Endothelial cell of umbilical vein (primary cell): ENCODE results near the gene CEP170. TPM values are rescaled to one million over a fixed set of nuclear protein-coding genes. Genes with fewer than 3 reads are reported as not detected.

ENCODE experiments used
- BruUV-seq: library from RNA; stranded (reverse); fragments of 400-500 nt; replicated peaks from 2 replicates; lab custom pipeline; 2021; lab: Mats Ljungman, UMichigan
- CTCF ChIA-PET: fragments of 300-600, 350-600 bp; sonication (Branson Sonifier 250); formaldehyde crosslinking; loops from one replicate; lab custom pipeline; 2021; ENCODE audit warnings: antibody characterized with exemption, inconsistent platforms; lab: Charles Lee
- POLR2A ChIA-PET: fragments of 300-600, 350-600 bp; sonication (Branson Sonifier 250); formaldehyde crosslinking; loops from one replicate; lab custom pipeline; 2021; ENCODE audit warnings: antibody characterized with exemption, inconsistent platforms; lab: Charles Lee
- DNase-seq: peaks from one replicate; pipeline ENCODE4 v3.0.0-alpha.2; 2011; ENCODE audit warnings: low read depth, low spot score
- FAIRE-seq: peaks from 2 replicates; lab custom pipeline; 2011; peaks lifted over from hg19 to GRCh38; lab: Jason Lieb, UNC
- H2AFZ ChIP-seq: 2 replicates; pipeline ENCODE4 v1.6.0; 2012; ENCODE audit warnings: low read depth, low read length, control low read depth, inconsistent platforms
- H3K27ac ChIP-seq: 2 replicates; pipeline ENCODE4 v1.5.1; 2011; ENCODE audit warnings: low read depth, mild to moderate bottlenecking, control low read depth, low read length, moderate library complexity; ENCODE audit not compliant: insufficient read depth
- H3K27me3 ChIP-seq, 2 experiments: 2 replicates each; pipeline versions ENCODE4 v1.6.0 to v1.6.1; 2011; ENCODE audit warnings: low read length in 2 of 2, mixed read lengths in 1 of 2; ENCODE audit not compliant: control insufficient read depth in 2 of 2, insufficient read depth in 2 of 2
- H3K36me3 ChIP-seq, 2 experiments: 2 replicates in 1 of 2; 3 replicates in 1 of 2; pipeline ENCODE4 v1.5.1; 2011; ENCODE audit warnings: low read length in 2 of 2, mild to moderate bottlenecking in 1 of 2, moderate library complexity in 1 of 2; ENCODE audit not compliant: control insufficient read depth in 2 of 2, insufficient read depth in 2 of 2; ENCODE audit errors: extremely low read depth in 1 of 2
- H3K4me1 ChIP-seq: 3 replicates; pipeline ENCODE4 v1.5.1; 2011; ENCODE audit warnings: mild to moderate bottlenecking, low read length; ENCODE audit not compliant: control insufficient read depth, insufficient read depth; ENCODE audit errors: extremely low read depth
- H3K4me2 ChIP-seq: 2 replicates; pipeline ENCODE4 v1.6.1; 2011; ENCODE audit warnings: low read length, control low read depth, mixed read lengths; ENCODE audit not compliant: insufficient read depth
- H3K4me3 ChIP-seq, 3 experiments: fragments of 200-600 bp in 1 of 3; sonication (generic), shearing (Covaris generic) in 1 of 3; replicated peaks in 1 of 3; 2 replicates each; pipeline ENCODE4 v1.5.1; 2011 to 2016; ENCODE audit warnings: control low read depth in 3 of 3, low read length in 3 of 3, mild to moderate bottlenecking in 2 of 3, inconsistent platforms in 1 of 3, low read depth in 1 of 3, moderate library complexity in 1 of 3; ENCODE audit not compliant: insufficient read depth in 1 of 3
- H3K79me2 ChIP-seq: 2 replicates; pipeline ENCODE4 v1.6.0; 2012; ENCODE audit warnings: low read length, inconsistent platforms; ENCODE audit not compliant: control insufficient read depth, insufficient read depth
- H3K9ac ChIP-seq: replicated peaks from 2 replicates; pipeline ENCODE3; 2011; ENCODE audit warnings: low read length, control low read depth; ENCODE audit not compliant: insufficient read depth; ENCODE audit errors: extremely low read depth
- H3K9me1 ChIP-seq: replicated peaks from 3 replicates; pipeline ENCODE4 v1.6.0; 2011; ENCODE audit warnings: mild to moderate bottlenecking, low read length; ENCODE audit not compliant: control insufficient read depth, insufficient read depth; ENCODE audit errors: extremely low read depth
- H3K9me3 ChIP-seq: replicated peaks from 2 replicates; pipeline ENCODE4 v1.5.1; 2012; ENCODE audit warnings: low read length, inconsistent platforms; ENCODE audit not compliant: control insufficient read depth, insufficient read depth
- H4K20me1 ChIP-seq: replicated peaks from 2 replicates; pipeline ENCODE3; 2011; ENCODE audit warnings: mild to moderate bottlenecking, low read length; ENCODE audit not compliant: control insufficient read depth, insufficient read depth; ENCODE audit errors: extremely low read depth
- CTCF ChIP-seq, 2 donors: IDR thresholded peaks; 1 replicate in 1 of 2; 2 replicates in 1 of 2; pipeline ENCODE4 v1.5.1; 2011; ENCODE audit warnings: low read length in 2 of 2, mild to moderate bottlenecking in 2 of 2, moderate library complexity in 2 of 2, control low read depth in 1 of 2, inconsistent platforms in 1 of 2, low read depth in 1 of 2; ENCODE audit not compliant: insufficient read depth in 1 of 2; ENCODE audit errors: extremely low read depth in 1 of 2
- EZH2 ChIP-seq: IDR thresholded peaks from 2 replicates; pipeline ENCODE4 v1.6.1; 2012; ENCODE audit warnings: borderline replicate concordance, low read depth, mild to moderate bottlenecking, moderate library complexity, low read length, inconsistent platforms; ENCODE audit not compliant: severe bottlenecking
- FOS ChIP-seq: IDR thresholded peaks from 2 replicates; pipeline ENCODE4 v1.6.1; 2011; ENCODE audit warnings: mild to moderate bottlenecking, low read length, moderate library complexity, borderline replicate concordance; ENCODE audit not compliant: insufficient read depth
- GATA2 ChIP-seq: IDR thresholded peaks from 2 replicates; pipeline ENCODE4 v1.7.0; 2011; ENCODE audit warnings: low read depth, mild to moderate bottlenecking, moderate library complexity, mixed read lengths, low read length; ENCODE audit not compliant: insufficient read length, insufficient read depth
- JUN ChIP-seq: IDR thresholded peaks from 2 replicates; pipeline ENCODE4 v1.6.1; 2011; ENCODE audit warnings: borderline replicate concordance, low read depth; ENCODE audit not compliant: insufficient read length, insufficient read depth
- MAX ChIP-seq: IDR thresholded peaks from 2 replicates; pipeline ENCODE4 v1.6.1; 2011; ENCODE audit not compliant: insufficient read depth, insufficient read length
- MYC ChIP-seq: IDR thresholded peaks from one replicate; pipeline ENCODE4 v1.6.1; 2011; ENCODE audit warnings: mild to moderate bottlenecking, low read depth, low read length
- POLR2A ChIP-seq: IDR thresholded peaks from 2 replicates; pipeline ENCODE4 v1.6.1; 2012; ENCODE audit warnings: low read depth, mild to moderate bottlenecking, control low read depth, low read length
- POLR2AphosphoS5 ChIP-seq: IDR thresholded peaks from 2 replicates; pipeline ENCODE4 v1.6.1; 2012; ENCODE audit warnings: low read depth, mild to moderate bottlenecking, control low read depth, low read length, moderate library complexity; ENCODE audit not compliant: insufficient read depth
- dilution Hi-C: fragments of 300-500 bp; cut with MboI; formaldehyde crosslinking; loops from one replicate; pipeline ENCODE4 v1.15.0; 2019; ENCODE audit warnings: low sequenced_read_pairs; ENCODE audit not compliant: extremely low pct_ligation_motif_present
- intact Hi-C: fragments of 100-400 bp; cut with micrococcal nuclease; formaldehyde crosslinking; loops from one replicate; pipeline ENCODE4 v1.10.0; 2022
- polyA plus RNA-seq, 4 experiments: library from polyadenylated mRNA; depleted of rRNA in 3 of 4; stranded (reverse) in 3 of 4; unstranded in 1 of 4; fragments of >200 nt; gene quantifications; 2 replicates each; pipeline versions ENCODE4 v1.2.1 to v1.2.3, GENCODE V29; 2011 to 2012; ENCODE audit warnings: missing spikeins in 1 of 4
- total RNA-seq: library from RNA; stranded (reverse); gene quantifications from 2 replicates; pipeline ENCODE4 v1.2.3, GENCODE V29; 2021

Gene CEP170
- total and polyA plus RNA-seq, 2 donors (not counting 3 experiments of a cell fraction or from before 2014, with no cell fraction given): 49.6 to 225 TPM

GRCh38 chr1:243244432-243244841, 10.6 kb downstream of the CEP170 start:
- Histone ChIP-seq H3K4me1 (peaks cover 20% of the 10 kb centered on the region), H3K79me2 (peaks cover 100% of the 10 kb centered on the region), H3K27ac (no peak overlapping the region), H3K9ac (no peak overlapping the region), H4K20me1 (peaks cover 18% of the 10 kb centered on the region), H2AFZ (no peak overlapping the region), H3K4me2 (no peak overlapping the region), H3K27me3 (no peaks in the 10 kb centered on the region), H3K9me1 (no peaks in the 10 kb centered on the region), H3K9me3 (no peaks in the 10 kb centered on the region), H3K36me3 (no peaks in the 10 kb centered on the region), H3K4me3 (no peak overlapping the region)
- BruUV-seq: no TSS peak
- no peak for FAIRE-seq
- TF ChIP-seq MAX (no peak), EZH2 (no peak), MYC (no peak), FOS (no peak), POLR2AphosphoS5 (no peak), POLR2A (no peak), GATA2 (no peak), JUN (no peak), CTCF (IDR thresholded peaks at IDR 0.05; ENCODE audit: extremely low read depth in 1 of 2, insufficient read depth in 1 of 2, low read depth in 1 of 2, low read length in 2 of 2) (no peak)
- ChIA-PET CTCF (interaction anchor here (0.9 kb wide), 1 partner anchor 9 kb away, joined by 3 read pairs; no protein-coding TSS in a partner anchor), POLR2A (interaction anchor here (0.7 kb wide), 1 partner anchor 44 kb away, joined by 3 read pairs; no protein-coding TSS in a partner anchor)
- intact Hi-C loops (no loop called here), dilution Hi-C loops (no loop called here)
- DNase-seq: no peak
